ENCODE results near the gene AKT2. TPM values are rescaled to one million over a fixed set of nuclear protein-coding genes. Genes with fewer than 3 reads are reported as not detected.
A peak's percentile ranks its signal among the peaks of the same experiment; 100 is the strongest.

AKT2 gene
- total RNA-seq, 2 experiments from 2014 or later = 126 to 127 TPM

DNA sequence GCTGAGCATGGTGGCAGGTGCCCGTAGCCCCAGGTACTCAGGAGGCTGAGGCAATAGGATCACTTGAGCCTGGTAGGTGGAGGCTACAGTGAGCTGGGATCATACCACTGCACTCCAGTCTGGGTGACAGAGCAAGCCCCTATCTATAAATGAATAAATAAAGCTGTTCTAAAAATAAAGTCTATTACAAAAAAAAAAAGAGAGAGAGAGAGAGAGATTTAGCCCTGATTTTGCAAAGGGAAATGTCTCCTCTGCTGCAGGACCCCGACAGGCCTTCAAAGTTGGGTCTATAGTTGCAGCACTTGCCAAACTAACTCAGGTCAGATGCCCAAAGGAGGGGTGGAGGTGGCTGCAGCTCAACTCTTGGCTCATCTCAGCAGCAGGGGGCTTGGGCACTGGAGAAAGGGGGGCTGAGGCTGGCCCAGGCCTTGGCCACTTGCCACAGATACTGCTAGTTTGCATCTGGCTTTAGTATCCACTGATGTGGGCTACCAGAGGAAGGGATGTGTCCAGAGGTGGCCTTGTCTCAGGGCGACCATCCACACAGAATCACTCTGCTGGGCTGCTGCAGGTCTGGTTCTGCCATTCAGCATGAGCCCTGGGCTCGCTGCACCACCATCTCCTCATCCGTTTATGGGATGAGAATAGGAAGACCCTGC, 30.8 kb upstream of the AKT2 start:
- CTCF ChIA-PET = interaction anchor here (3.3 kb wide), 1 partner anchor 11 kb away, joined by 18 read pairs; no protein-coding TSS in a partner anchor
- POLR2A ChIA-PET = no interaction called here
- no peak for DNase-seq
- Mint-ChIP-seq H3K4me1 (ENCODE audit: low read depth) (no peaks in the 10 kb centered on the region), H3K27ac (no peak overlapping the region), H3K36me3 (peaks cover 4% of the 10 kb centered on the region), H3K9me3 (no peaks in the 10 kb centered on the region), H3K4me3 (no peak overlapping the region), H3K27me3 (no peaks in the 10 kb centered on the region)
- intact Hi-C loops (cut with micrococcal nuclease) = no loop called here

DNA sequence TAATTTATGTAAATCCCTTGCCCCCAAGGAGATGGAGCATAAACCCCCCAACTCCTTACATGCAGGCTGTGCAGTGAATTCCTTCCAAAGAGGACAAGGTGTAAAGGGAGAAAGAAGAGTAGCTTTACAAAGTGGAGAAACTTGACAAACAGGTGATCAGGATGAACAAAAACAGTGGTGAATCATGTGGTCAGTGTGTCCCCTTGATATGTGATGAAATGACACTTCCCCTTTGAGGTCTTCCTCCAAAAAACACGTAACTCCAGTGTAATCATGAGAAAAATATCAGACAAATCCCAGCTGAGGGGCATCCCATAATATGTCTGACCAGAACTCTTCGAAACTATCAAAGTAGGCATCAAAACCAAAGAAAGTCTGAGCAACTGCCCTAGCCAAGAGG, 29.5 kb upstream of the AKT2 start:
- no peak overlapping the region for H3K27ac Mint-ChIP-seq
- no peaks in the 10 kb centered on the region for H3K4me1 Mint-ChIP-seq (ENCODE audit: low read depth)
- ChIA-PET CTCF (interaction anchor here (0.6 to 0.7 kb wide), 2 partner anchors 9 to 11 kb away, joined by 3 to 4 read pairs; no protein-coding TSS in a partner anchor), POLR2A (no interaction called here)
- no peak for DNase-seq
- intact Hi-C loops (cut with micrococcal nuclease) = no loop called here
- no peaks in the 10 kb centered on the region for H3K27me3 Mint-ChIP-seq
- no peak overlapping the region for H3K4me3 Mint-ChIP-seq
- no peaks in the 10 kb centered on the region for H3K9me3 Mint-ChIP-seq
- peaks cover 2% of the 10 kb centered on the region for H3K36me3 Mint-ChIP-seq

DNA sequence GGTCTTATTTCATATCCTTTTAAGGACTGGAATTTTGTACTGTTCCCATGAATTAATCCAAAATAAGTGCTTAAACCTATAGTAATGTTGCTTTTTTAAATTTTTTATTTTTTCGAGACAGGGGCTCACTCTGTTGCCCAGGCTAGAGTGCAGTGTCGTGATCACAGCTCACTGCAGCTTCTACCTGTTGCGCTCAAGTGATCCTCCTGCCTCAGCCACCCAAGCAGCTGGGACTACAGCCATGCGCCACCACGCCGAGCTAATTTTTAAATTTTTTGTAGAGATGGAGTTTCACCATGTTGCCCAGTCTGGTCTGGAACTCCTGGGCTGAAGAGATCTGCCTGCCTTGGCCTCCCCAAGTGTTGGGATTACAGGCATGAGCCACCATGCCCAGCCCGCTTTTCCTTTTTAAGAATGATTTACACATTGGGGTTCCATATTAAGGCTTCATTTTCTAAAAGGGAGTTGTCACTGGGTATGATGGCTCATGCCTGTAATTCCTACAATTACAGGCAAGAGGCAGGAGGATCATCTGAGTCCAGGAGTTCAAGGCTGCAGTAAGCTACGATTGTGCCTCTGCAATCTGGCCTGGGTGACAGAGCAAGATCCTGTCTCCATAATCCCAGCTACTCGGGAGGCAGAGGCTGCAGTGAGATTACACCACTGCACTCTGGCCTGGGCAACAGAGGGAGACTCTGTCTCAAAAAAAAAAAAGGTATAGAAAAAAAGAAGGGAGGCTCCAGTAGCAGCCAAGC, 28.3 kb upstream of the AKT2 start:
- no peaks in the 10 kb centered on the region for H3K4me1 Mint-ChIP-seq (ENCODE audit: low read depth)
- intact Hi-C loops (cut with micrococcal nuclease) = no loop called here
- no peak for DNase-seq
- H3K4me3 Mint-ChIP-seq = no peak overlapping the region
- no peaks in the 10 kb centered on the region for H3K9me3 Mint-ChIP-seq
- H3K36me3 Mint-ChIP-seq = peaks cover 2% of the 10 kb centered on the region
- ChIA-PET POLR2A (no interaction called here), CTCF (no interaction called here)
- no peaks in the 10 kb centered on the region for H3K27me3 Mint-ChIP-seq
- no peak overlapping the region for H3K27ac Mint-ChIP-seq

DNA sequence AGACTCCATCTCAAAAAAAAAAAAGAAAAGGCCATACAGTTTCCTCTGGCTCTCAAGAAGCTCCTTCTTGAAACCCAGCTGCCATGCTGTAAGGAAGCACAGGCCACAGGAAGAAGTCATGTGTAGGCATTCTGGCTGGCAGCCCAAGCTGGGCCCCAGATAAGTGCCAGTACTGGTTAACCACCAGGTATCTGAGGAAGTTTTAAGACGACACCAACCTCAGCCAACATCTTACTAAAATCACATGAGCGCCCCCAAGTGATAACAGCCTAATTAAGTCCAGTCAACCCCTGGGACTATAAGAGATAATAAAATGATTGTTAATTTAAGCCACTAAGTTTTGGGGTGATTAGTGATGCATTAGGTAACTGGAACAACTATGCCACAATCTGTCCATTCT, 27.4 kb upstream of the AKT2 start:
- H3K27ac Mint-ChIP-seq = no peak overlapping the region
- no peaks in the 10 kb centered on the region for H3K27me3 Mint-ChIP-seq
- ChIA-PET POLR2A (no interaction called here), CTCF (no interaction called here)
- H3K9me3 Mint-ChIP-seq = no peaks in the 10 kb centered on the region
- peaks cover 2% of the 10 kb centered on the region for H3K36me3 Mint-ChIP-seq
- DNase-seq = no peak
- intact Hi-C loops (cut with micrococcal nuclease) = no loop called here
- no peaks in the 10 kb centered on the region for H3K4me1 Mint-ChIP-seq (ENCODE audit: low read depth)
- no peak overlapping the region for H3K4me3 Mint-ChIP-seq

DNA sequence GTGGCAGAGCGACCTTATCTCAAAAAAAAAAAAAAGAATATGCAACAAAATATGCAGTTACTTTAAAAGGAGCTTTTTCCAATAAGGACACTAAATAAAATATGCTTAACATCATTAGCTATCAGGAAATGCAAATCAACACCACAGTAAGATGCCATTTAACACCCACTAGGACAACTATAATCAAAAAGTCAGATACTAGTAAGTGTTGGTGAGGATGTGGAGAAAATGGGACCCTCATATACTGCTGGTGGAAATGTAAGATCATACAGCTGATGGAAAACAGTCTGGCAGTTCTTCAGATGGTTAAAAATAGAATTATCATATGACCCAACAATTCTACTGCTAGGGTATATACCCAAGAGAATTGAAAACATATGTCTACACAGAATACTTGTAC, 24.5 kb upstream of the AKT2 start:
- Mint-ChIP-seq H3K27ac (no peak overlapping the region), H3K4me3 (no peak overlapping the region), H3K36me3 (no peaks in the 10 kb centered on the region), H3K4me1 (ENCODE audit: low read depth) (no peaks in the 10 kb centered on the region), H3K9me3 (no peaks in the 10 kb centered on the region), H3K27me3 (no peaks in the 10 kb centered on the region)
- ChIA-PET POLR2A (no interaction called here), CTCF (no interaction called here)
- intact Hi-C loops (cut with micrococcal nuclease) = loop anchor here (10.0 kb wide), 1 partner anchor 215 kb away; no protein-coding TSS in a partner anchor
- no peak for DNase-seq

DNA sequence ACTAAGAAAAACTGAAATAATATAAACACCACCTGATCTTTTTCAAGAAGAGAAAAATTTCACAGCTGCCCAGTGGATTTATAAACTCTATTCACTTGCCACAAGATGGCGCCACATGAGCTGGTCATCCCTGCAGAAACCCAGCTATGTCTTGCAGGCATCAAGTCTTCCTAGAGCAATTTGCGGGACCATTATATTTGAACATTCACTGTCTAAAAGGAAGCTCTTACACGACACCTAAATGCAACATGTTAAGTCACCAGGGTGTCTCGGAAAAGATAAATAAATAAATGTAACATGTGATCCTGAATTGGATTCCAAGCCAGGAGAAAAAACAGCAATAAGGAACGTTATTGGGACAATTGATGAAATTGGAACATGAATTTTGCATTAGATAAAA, 20.3 kb upstream of the AKT2 start:
- ChIA-PET POLR2A (no interaction called here), CTCF (interaction anchor here (0.6 to 2.2 kb wide), 48 partner anchors 9 to 1225 kb away, joined by 3 to 28 read pairs (median 4); partner anchors contain the start of genes BLVRB, C19orf47, LTBP4 and PLD3)
- intact Hi-C loops (cut with micrococcal nuclease) = loop anchor here (2.0 to 10.0 kb wide), 2 partner anchors 219 to 293 kb away; no protein-coding TSS in a partner anchor
- Mint-ChIP-seq H3K36me3 (no peaks in the 10 kb centered on the region), H3K4me1 (ENCODE audit: low read depth) (no peaks in the 10 kb centered on the region), H3K9me3 (no peaks in the 10 kb centered on the region), H3K27ac (no peak overlapping the region), H3K4me3 (no peak overlapping the region), H3K27me3 (no peaks in the 10 kb centered on the region)
- peak; percentile 81 for DNase-seq

DNA sequence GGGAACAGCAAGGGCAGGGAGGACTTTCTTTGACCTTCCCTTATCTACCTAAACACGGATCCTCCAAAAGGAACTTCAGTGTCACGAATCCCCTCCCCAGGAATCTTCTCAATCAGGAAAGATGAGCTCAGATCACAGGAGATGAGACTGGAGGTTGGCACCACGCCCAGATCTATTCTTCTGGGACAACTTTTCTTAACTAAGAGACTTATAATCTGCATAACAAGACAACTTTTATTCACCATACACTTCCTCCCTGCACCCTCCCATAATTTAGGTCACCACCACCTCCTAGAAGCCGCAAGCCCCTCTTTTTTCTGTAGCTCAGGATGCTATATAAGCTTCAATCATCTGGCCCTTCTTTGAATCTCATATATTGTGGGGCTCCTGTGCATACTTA, 19.2 kb upstream of the AKT2 start:
- no peak overlapping the region for H3K4me3 Mint-ChIP-seq
- no peaks in the 10 kb centered on the region for H3K4me1 Mint-ChIP-seq (ENCODE audit: low read depth)
- intact Hi-C loops (cut with micrococcal nuclease) = loop anchor here (2.0 to 10.0 kb wide), 2 partner anchors 220 to 294 kb away; no protein-coding TSS in a partner anchor
- H3K27ac Mint-ChIP-seq = no peak overlapping the region
- H3K9me3 Mint-ChIP-seq = no peaks in the 10 kb centered on the region
- H3K27me3 Mint-ChIP-seq = no peaks in the 10 kb centered on the region
- ChIA-PET CTCF (interaction anchor here (0.6 to 2.2 kb wide), 14 partner anchors 10 to 237 kb away, joined by 3 to 18 read pairs (median 6); partner anchors contain the start of genes C19orf47 and PLD3), POLR2A (no interaction called here)
- H3K36me3 Mint-ChIP-seq = no peaks in the 10 kb centered on the region
- no peak for DNase-seq

DNA sequence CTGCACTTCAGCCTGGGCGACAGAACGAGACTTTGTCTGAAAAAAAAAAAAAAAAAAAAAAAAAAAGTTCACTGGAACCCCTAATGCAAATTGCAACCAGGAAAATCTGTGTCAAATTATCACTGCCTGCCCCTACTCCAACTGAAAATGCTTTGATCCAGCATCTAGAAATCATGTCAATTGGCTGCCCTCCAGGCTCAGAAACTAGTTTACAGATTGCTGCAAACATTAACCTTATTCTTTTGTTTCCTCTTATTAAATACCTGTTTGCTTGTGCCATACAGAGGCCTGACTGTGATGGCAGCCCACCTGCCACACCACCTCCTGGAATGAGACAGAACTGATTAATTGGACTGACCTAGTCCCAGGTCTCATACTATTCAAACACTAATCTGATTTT, 18.6 kb upstream of the AKT2 start:
- Mint-ChIP-seq H3K27ac (no peak overlapping the region), H3K4me1 (ENCODE audit: low read depth) (no peaks in the 10 kb centered on the region), H3K36me3 (no peaks in the 10 kb centered on the region), H3K4me3 (no peak overlapping the region), H3K9me3 (no peaks in the 10 kb centered on the region), H3K27me3 (no peaks in the 10 kb centered on the region)
- POLR2A ChIA-PET = no interaction called here
- intact Hi-C loops (cut with micrococcal nuclease) = loop anchor here (2.0 to 10.0 kb wide), 2 partner anchors 221 to 295 kb away; no protein-coding TSS in a partner anchor
- CTCF ChIA-PET = interaction anchor here (0.7 to 2.2 kb wide), 4 partner anchors 13 to 237 kb away, joined by 3 to 18 read pairs (median 6); partner anchors contain the start of genes C19orf47 and PLD3
- DNase-seq = no peak

DNA sequence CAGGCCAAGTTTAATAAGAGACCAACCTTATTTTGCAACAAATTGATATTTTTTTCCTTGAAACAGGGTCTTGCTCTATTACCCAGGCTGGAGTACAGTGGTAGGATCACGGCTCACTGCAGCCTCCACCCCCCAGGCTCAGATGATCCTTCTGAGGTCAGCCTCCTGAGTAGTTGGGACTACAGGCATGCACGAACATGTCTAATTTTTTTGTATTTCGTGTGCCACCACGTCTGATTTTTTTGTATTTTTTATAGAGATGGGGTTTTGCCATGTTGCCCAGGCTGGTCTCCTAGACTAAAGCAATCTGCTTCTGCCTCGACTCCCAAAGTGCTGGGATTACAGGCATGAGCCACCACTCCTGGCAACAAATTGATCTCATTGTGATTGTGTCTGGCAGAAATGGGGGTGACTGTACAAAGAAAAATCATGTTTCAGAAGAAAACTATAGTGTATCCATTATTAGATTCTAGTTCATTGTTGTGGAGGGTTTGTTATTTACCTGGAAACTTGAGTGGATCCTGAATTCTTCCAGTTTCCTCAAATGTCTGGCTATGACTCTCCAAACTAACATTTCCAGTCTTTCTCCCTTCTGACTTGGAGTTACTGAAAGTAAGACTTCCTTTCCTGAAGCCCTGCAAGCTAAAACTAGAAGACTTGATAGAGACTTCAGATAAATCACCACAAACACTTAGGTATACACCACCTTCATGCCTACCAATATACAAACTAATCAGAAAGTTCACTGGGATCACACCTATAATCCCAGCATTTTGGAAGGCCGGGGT, 17.3 kb upstream of the AKT2 start:
- POLR2A ChIA-PET = no interaction called here
- H3K4me1 Mint-ChIP-seq (ENCODE audit: low read depth) = no peaks in the 10 kb centered on the region
- no peak overlapping the region for H3K27ac Mint-ChIP-seq
- H3K36me3 Mint-ChIP-seq = no peaks in the 10 kb centered on the region
- no peak overlapping the region for H3K4me3 Mint-ChIP-seq
- CTCF ChIA-PET = interaction anchor here (0.6 kb wide), 1 partner anchor 807 kb away, joined by 6 read pairs; no protein-coding TSS in a partner anchor
- intact Hi-C loops (cut with micrococcal nuclease) = loop anchor here (10.0 kb wide), 1 partner anchor 222 kb away; no protein-coding TSS in a partner anchor
- no peaks in the 10 kb centered on the region for H3K27me3 Mint-ChIP-seq
- no peak for DNase-seq
- H3K9me3 Mint-ChIP-seq = no peaks in the 10 kb centered on the region

DNA sequence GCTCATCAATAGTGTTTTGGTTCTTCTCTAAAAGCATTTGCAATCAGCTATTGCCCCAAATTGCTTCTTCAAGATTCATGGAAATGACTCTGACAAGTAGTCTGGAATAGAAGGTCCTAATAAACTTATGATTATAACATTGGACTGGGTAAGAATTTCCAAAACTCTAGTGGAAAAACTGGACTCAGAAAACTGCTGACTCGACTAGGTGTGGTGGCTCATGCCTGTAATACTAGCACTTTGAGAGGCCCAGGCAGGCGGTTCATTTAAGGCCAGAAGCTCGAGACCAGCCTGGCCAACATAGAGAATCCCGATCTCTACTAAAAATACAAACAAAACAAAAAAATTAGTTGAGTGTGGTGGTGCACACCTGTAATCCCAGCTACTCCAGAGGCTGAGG, 15.5 kb upstream of the AKT2 start:
- ChIA-PET CTCF (interaction anchor here (0.7 to 1.4 kb wide), 2 partner anchors 159 to 164 kb away, joined by 3 to 4 read pairs; no protein-coding TSS in a partner anchor), POLR2A (no interaction called here)
- Mint-ChIP-seq H3K4me1 (ENCODE audit: low read depth) (no peaks in the 10 kb centered on the region), H3K27ac (no peak overlapping the region), H3K4me3 (no peak overlapping the region), H3K27me3 (no peaks in the 10 kb centered on the region), H3K9me3 (no peaks in the 10 kb centered on the region), H3K36me3 (no peaks in the 10 kb centered on the region)
- intact Hi-C loops (cut with micrococcal nuclease) = loop anchor here (10.0 kb wide), 1 partner anchor 224 kb away; no protein-coding TSS in a partner anchor
- DNase-seq = no peak

DNA sequence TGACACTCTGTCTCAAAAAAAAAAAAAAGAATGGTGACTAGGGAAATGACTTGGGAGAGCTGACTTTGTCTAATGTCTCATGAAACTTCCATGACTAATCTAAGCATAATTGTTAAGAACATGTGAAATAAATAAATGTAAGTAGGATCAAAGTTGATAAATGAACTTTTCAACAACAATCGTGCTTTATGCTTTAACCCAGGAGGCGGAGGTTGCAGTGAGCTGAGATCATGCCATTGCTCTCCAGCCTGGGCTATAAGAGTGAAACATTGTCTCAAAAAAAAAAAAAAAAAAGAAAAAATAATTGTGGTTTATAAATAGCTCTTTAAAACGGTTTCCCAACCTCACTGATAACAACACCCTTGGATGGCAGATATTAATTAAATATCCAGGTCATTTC, 12.9 kb upstream of the AKT2 start:
- CTCF ChIA-PET = interaction anchor here (0.6 kb wide), 1 partner anchor 8 kb away, joined by 3 read pairs; no protein-coding TSS in a partner anchor
- Mint-ChIP-seq H3K36me3 (no peaks in the 10 kb centered on the region), H3K4me1 (ENCODE audit: low read depth) (no peaks in the 10 kb centered on the region), H3K27me3 (no peaks in the 10 kb centered on the region), H3K9me3 (no peaks in the 10 kb centered on the region), H3K4me3 (no peak overlapping the region), H3K27ac (no peak overlapping the region)
- intact Hi-C loops (cut with micrococcal nuclease) = no loop called here
- no peak for DNase-seq
- POLR2A ChIA-PET = no interaction called here

DNA sequence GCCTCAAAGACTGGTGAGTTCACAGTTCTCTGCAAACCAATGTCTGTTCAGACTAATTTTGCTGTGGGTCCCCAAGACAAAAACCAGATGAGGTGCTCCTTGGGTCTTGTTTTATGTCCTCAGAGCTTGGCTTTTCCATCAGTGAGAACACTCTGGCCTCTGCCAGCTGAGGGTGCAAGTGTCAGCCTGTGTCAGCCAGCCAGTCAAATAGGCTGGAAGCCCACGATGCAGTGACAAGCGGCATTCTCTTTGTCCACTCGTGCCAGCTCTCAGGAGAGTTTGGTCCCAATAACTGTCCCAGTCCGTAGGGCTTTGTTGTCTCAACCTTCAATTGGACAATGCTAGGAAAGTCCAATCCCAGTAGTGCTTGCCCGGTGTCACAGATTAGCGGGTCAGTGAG, 9.4 kb upstream of the AKT2 start:
- no peak for DNase-seq
- ChIA-PET CTCF (interaction anchor here (2.4 kb wide), 1 partner anchor 10 kb away, joined by 11 read pairs; no protein-coding TSS in a partner anchor), POLR2A (no interaction called here)
- H3K27me3 Mint-ChIP-seq = no peaks in the 10 kb centered on the region
- no peaks in the 10 kb centered on the region for H3K4me1 Mint-ChIP-seq (ENCODE audit: low read depth)
- intact Hi-C loops (cut with micrococcal nuclease) = no loop called here
- no peaks in the 10 kb centered on the region for H3K9me3 Mint-ChIP-seq
- no peak overlapping the region for H3K4me3 Mint-ChIP-seq
- H3K27ac Mint-ChIP-seq = no peak overlapping the region
- no peaks in the 10 kb centered on the region for H3K36me3 Mint-ChIP-seq
